Endothelial cell (in vitro differentiated cells): ENCODE data around the gene TNFRSF25. TPM values are rescaled to one million over a fixed set of nuclear protein-coding genes. Genes with fewer than 3 reads are reported as not detected.
"Not testable (repeated sequence)": the region's sequence is repeated elsewhere in the genome, so short reads cannot be mapped to it uniquely, and the experiment has no call there.

Experiments used
- DNase-seq: peaks from one replicate; pipeline ENCODE4 v3.0.0; 2021; ENCODE audit warnings: low spot score
- H3K27ac Mint-ChIP-seq: one replicate; pipeline ENCODE4 v1.8.0; 2021; ENCODE audit warnings: mixed read lengths, inconsistent platforms; ENCODE audit not compliant: unreplicated experiment
- H3K27me3 Mint-ChIP-seq: one replicate; pipeline ENCODE4 v1.8.0; 2021; ENCODE audit warnings: mild to moderate bottlenecking, moderate library complexity, mixed read lengths, inconsistent platforms; ENCODE audit not compliant: unreplicated experiment
- H3K36me3 Mint-ChIP-seq: one replicate; pipeline ENCODE4 v1.8.0; 2021; ENCODE audit warnings: mild to moderate bottlenecking, low read depth, mixed read lengths, inconsistent platforms; ENCODE audit not compliant: unreplicated experiment
- H3K4me1 Mint-ChIP-seq: one replicate; pipeline ENCODE4 v1.8.0; 2021; ENCODE audit warnings: mild to moderate bottlenecking, mixed read lengths, inconsistent platforms; ENCODE audit not compliant: unreplicated experiment
- H3K4me3 Mint-ChIP-seq: one replicate; pipeline ENCODE4 v1.8.0; 2021; ENCODE audit warnings: mild to moderate bottlenecking, mixed read lengths, inconsistent platforms; ENCODE audit not compliant: unreplicated experiment
- H3K9me3 Mint-ChIP-seq: one replicate; pipeline ENCODE4 v1.8.0; 2021; ENCODE audit warnings: mixed read lengths, inconsistent platforms; ENCODE audit not compliant: unreplicated experiment
- total RNA-seq: library from RNA; stranded (reverse); fragmentation: NEBNext Ultra II Directional; extraction: Animal tissue kit (Norgen Biotek cat#: 25700); gene quantifications from one replicate; pipeline ENCODE4 v1.2.1, GENCODE V29; 2021; ENCODE audit not compliant: unreplicated experiment
- TF ChIP-seq, protein P1 (sequence below): fragments of 200-600 bp; sonication (generic); IDR thresholded peaks from one replicate; pipeline ENCODE4 v1.5.0; 2021; ENCODE audit warnings: antibody characterized with exemption; ENCODE audit not compliant: unreplicated experiment

TNFRSF25 gene
- total RNA-seq, 1 donor from 2014 or later: 104 TPM

DNA sequence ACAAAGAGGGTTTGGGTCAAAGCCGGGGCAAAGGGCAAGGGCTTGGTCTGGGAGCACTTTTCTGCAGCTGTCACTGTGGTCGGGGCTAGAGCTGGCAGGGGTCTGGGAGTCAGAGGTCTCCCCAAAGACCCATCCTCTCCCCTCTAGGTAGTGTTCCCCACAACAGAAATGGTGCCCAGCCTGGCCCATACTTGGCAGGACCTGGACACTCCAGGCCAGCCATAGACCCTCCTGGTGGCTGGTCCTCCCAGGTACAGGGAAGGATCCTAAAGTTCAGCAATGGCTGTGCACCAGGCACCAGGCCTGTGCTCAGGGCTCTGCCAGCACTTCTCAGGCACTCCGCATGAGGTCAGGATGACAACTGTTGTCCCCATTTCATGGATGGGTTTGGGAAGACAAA is 30.4 kb downstream of the TNFRSF25 start:
- Mint-ChIP-seq H3K4me1 (no peaks in the 10 kb centered on the region), H3K27ac (no peak overlapping the region), H3K9me3 (no peaks in the 10 kb centered on the region), H3K4me3 (no peak overlapping the region), H3K27me3 (peaks cover 7% of the 10 kb centered on the region), H3K36me3 (no peaks in the 10 kb centered on the region)
- TF ChIP-seq, protein P1, sequence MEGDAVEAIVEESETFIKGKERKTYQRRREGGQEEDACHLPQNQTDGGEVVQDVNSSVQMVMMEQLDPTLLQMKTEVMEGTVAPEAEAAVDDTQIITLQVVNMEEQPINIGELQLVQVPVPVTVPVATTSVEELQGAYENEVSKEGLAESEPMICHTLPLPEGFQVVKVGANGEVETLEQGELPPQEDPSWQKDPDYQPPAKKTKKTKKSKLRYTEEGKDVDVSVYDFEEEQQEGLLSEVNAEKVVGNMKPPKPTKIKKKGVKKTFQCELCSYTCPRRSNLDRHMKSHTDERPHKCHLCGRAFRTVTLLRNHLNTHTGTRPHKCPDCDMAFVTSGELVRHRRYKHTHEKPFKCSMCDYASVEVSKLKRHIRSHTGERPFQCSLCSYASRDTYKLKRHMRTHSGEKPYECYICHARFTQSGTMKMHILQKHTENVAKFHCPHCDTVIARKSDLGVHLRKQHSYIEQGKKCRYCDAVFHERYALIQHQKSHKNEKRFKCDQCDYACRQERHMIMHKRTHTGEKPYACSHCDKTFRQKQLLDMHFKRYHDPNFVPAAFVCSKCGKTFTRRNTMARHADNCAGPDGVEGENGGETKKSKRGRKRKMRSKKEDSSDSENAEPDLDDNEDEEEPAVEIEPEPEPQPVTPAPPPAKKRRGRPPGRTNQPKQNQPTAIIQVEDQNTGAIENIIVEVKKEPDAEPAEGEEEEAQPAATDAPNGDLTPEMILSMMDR: no peak
- DNase-seq: no peak

DNA sequence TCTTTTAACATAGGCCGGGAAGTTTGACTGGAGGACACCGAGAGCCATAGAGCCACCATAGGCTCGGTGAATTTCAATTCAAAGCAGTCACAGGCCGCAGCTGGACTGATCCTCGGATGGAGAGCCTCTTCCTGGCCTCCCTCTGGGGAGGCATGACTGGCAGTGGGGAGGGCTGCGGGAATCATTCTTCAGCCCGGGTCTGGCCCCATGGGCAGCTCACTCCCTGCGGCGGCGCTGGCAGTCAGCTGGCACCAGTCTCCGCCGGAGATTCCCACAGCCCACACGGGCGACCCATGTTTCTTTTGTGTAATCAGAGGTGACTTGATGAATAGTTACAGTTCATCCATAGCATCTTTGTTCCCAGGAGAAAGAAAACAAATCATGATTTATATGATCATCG is 30.8 kb downstream of the TNFRSF25 start:
- TF ChIP-seq, protein P1: no peak
- peaks cover 7% of the 10 kb centered on the region for H3K27me3 Mint-ChIP-seq
- no peaks in the 10 kb centered on the region for H3K9me3 Mint-ChIP-seq
- no peak overlapping the region for H3K27ac Mint-ChIP-seq
- no peak for DNase-seq
- no peaks in the 10 kb centered on the region for H3K4me1 Mint-ChIP-seq
- no peaks in the 10 kb centered on the region for H3K36me3 Mint-ChIP-seq
- no peak overlapping the region for H3K4me3 Mint-ChIP-seq

DNA sequence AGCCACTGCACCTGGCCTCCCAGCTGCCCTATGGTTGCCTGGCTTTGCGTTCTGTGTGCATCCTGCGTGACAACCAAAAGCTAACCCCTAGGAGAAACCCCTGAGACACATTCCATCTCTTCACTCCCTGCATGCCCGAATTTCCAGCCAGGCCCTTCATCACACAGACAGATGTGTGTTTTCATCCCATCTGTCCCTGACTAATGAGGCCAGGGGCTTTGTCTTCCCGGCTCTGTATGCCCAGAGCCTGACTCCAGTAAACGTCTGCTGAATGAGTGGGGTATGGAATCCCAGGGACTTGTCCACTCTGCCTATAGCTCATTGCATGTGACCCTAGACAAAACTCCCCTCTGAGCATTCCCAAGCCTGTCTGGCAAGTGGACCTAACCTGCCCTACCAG is 31.8 kb downstream of the TNFRSF25 start:
- no peak overlapping the region for H3K4me3 Mint-ChIP-seq

DNA sequence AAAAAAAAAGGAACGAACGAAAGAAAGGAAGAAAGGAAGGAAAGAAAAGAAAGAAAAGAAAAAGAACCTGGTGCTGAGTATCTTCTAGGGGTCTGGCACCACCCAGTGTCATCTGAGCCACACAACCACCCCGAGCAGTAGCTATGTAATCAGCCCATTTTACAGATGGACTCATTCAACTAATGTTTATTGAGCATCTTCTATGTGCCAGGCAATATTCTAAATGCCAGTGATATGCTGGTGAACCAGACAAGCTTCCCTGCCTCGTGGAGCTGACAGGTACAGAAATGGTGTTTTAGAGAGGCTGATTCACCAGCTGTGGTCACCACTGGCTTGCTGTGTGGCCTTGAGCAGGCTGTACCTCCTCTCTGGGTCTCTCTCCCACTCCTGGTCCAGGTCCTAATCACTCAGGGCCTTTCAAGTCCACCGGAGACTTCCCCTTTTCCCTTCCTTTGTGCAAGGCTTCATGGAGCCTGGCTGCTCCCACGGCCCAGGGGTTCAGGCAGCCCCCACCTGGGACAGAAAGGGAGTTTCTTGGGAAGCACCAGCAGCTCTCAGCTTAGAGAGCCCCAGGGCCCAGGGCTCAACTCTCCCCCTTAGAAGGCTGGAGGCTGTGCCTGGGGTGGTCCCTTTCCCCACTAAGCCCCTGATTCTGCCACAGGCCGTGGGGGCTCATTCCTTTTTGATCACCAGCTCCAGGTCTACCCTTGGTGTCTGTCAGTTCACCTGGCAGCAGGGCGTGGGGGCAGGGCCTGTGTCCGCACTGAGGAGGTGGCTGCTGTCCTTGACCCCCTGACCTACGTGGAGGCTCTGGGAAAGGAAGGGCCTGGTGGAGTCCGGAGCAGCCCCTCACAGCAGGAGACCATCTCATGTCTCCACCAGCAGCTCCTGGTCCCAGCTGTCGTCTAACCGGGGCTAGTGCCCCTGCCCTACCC is 34.1 kb downstream of the TNFRSF25 start:
- H3K27me3 Mint-ChIP-seq: peaks cover 12% of the 10 kb centered on the region
- not testable (repeated sequence) for H3K36me3 Mint-ChIP-seq, H3K4me3 Mint-ChIP-seq, H3K4me1 Mint-ChIP-seq, H3K9me3 Mint-ChIP-seq, DNase-seq, H3K27ac Mint-ChIP-seq

More for the DNA sequence above, 31.8 kb downstream of the TNFRSF25 start:
- Mint-ChIP-seq H3K27me3 (peaks cover 5% of the 10 kb centered on the region), H3K27ac (no peak overlapping the region), H3K36me3 (no peaks in the 10 kb centered on the region), H3K4me1 (no peaks in the 10 kb centered on the region), H3K9me3 (no peaks in the 10 kb centered on the region)
- TF ChIP-seq, protein P1: no peak
- DNase-seq: no peak

DNA sequence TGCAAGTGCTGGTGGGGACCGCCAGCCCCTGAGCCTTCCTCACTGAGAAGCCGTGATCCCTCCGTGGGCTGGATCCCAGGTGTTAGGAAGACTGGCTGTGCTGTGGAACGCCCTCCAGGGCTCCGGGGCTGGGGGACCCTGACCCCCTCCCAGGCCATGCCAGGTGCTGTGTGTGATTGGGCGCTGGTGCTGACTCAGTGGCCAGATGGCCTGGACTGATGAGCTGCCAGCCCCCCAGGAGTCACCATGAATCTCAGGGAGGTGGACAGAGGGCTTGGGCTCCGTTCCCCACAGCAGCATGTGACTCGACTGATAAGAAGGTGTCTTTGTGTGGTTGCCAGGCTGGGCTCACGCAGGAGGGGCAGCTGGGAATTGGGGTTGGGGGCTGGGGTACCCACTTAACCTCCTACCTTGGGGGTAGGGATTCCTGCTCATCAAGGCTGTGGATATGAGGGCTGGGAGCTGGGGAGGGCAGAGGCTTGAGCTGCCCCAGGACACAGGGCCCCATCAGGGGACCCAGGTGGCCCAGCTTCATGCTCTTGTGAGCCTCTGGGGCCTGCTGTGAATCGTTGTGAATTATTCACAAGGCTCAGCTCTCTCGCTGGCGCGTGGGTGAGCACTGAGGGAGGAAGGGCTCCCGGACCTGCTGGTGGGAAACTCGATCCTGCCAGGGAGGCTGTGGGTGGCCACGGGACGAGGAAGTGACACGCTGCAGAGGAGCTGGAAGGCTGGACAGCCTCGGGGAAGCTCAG is 36.1 kb downstream of the TNFRSF25 start:
- not testable (repeated sequence) for H3K4me1 Mint-ChIP-seq, H3K9me3 Mint-ChIP-seq, H3K36me3 Mint-ChIP-seq, H3K27ac Mint-ChIP-seq, DNase-seq, H3K4me3 Mint-ChIP-seq
- H3K27me3 Mint-ChIP-seq: peaks cover 17% of the 10 kb centered on the region

DNA sequence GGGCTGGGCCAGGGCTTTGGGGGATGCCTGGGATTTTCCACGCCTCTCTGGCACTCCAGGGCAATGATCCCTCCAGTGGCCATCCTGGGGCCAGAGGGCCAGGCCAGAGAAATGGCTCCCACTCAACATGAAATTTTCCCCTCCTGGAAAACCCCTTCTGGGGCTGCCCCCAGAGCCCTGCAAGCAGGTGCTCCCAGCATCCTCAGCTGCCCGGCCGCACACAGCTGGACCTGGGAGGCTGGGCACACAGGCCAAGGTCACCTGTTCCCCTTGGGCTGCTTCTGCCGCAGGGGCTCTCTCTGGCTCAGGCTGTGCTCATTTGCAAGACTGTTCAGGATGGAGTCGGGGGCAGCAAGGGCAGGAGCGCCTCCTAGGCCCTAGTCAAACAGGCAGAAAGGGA is 37.5 kb downstream of the TNFRSF25 start:
- H3K4me1 Mint-ChIP-seq, DNase-seq, H3K4me3 Mint-ChIP-seq, H3K9me3 Mint-ChIP-seq, H3K36me3 Mint-ChIP-seq, H3K27ac Mint-ChIP-seq: not testable (repeated sequence)
- H3K27me3 Mint-ChIP-seq: peaks cover 21% of the 10 kb centered on the region
